ENCODE measurements around the gene TMEM201.

Gene TMEM201

GRCh38 chr1:9639227-9639626 is 50.5 kb downstream of the TMEM201 start:
- TF ChIP-seq CTCF (IDR thresholded peaks at IDR 0.05; ENCODE audit: unreplicated experiment in 3 of 3), result no peak
- Mint-ChIP-seq H3K4me1 (no peaks in the 10 kb centered on the region), H3K36me3 (ENCODE audit: low read depth) (peaks cover 3% of the 10 kb centered on the region), H3K4me3 (no peak overlapping the region), H3K9me3 (peaks cover 5% of the 10 kb centered on the region), H3K27ac (no peak overlapping the region), H3K27me3 (ENCODE audit: low read depth) (peaks cover 20% of the 10 kb centered on the region)

GRCh38 chr1:9643351-9644256 is 54.9 kb downstream of the TMEM201 start:
- Mint-ChIP-seq H3K27me3 (ENCODE audit: low read depth) (peaks cover 27% of the 10 kb centered on the region), H3K4me3 (no peak overlapping the region), H3K36me3 (ENCODE audit: low read depth) (no peaks in the 10 kb centered on the region), H3K9me3 (peaks cover 3% of the 10 kb centered on the region), H3K27ac (no peak overlapping the region), H3K4me1 (peaks cover 3% of the 10 kb centered on the region)
- no peak for TF ChIP-seq CTCF (IDR thresholded peaks at IDR 0.05; ENCODE audit: unreplicated experiment in 3 of 3)

GRCh38 chr1:9646037-9646436 is 57.3 kb downstream of the TMEM201 start:
- H3K36me3 Mint-ChIP-seq (ENCODE audit: low read depth), result no peaks in the 10 kb centered on the region
- no peak overlapping the region for H3K4me3 Mint-ChIP-seq
- no peaks in the 10 kb centered on the region for H3K9me3 Mint-ChIP-seq
- no peak for TF ChIP-seq CTCF (IDR thresholded peaks at IDR 0.05; ENCODE audit: unreplicated experiment in 3 of 3)
- H3K27ac Mint-ChIP-seq, result no peak overlapping the region
- H3K4me1 Mint-ChIP-seq, result peaks cover 8% of the 10 kb centered on the region
- peaks cover 44% of the 10 kb centered on the region for H3K27me3 Mint-ChIP-seq (ENCODE audit: low read depth)

GRCh38 chr1:9648171-9648570 is 59.5 kb downstream of the TMEM201 start:
- H3K4me3 Mint-ChIP-seq, result no peak overlapping the region
- H3K36me3 Mint-ChIP-seq (ENCODE audit: low read depth), result no peaks in the 10 kb centered on the region
- H3K27ac Mint-ChIP-seq, result peak overlapping the region in 2 of 3 experiments; percentile 27 to 28
- no peak for TF ChIP-seq CTCF (IDR thresholded peaks at IDR 0.05; ENCODE audit: unreplicated experiment in 3 of 3)
- H3K27me3 Mint-ChIP-seq (ENCODE audit: low read depth), result peaks cover 58% of the 10 kb centered on the region
- no peaks in the 10 kb centered on the region for H3K9me3 Mint-ChIP-seq
- H3K4me1 Mint-ChIP-seq, result peaks cover 13% of the 10 kb centered on the region

- peaks cover 69% of the 10 kb centered on the region for H3K27me3 Mint-ChIP-seq (ENCODE audit: low read depth)
- H3K9me3 Mint-ChIP-seq, result no peaks in the 10 kb centered on the region
- peaks cover 13% of the 10 kb centered on the region for H3K4me1 Mint-ChIP-seq
- TF ChIP-seq CTCF (IDR thresholded peaks at IDR 0.05; ENCODE audit: unreplicated experiment in 3 of 3), result no peak
- H3K4me3 Mint-ChIP-seq, result peak overlapping the region; percentile 37 to 66 (median 64)
- H3K36me3 Mint-ChIP-seq (ENCODE audit: low read depth), result no peaks in the 10 kb centered on the region
- H3K27ac Mint-ChIP-seq, result no peak overlapping the region
Measured at GRCh38 chr1:9649769-9650168, 61.1 kb downstream of the TMEM201 start.

- H3K4me1 Mint-ChIP-seq, result peaks cover 13% of the 10 kb centered on the region
- no peak overlapping the region for H3K27ac Mint-ChIP-seq
- TF ChIP-seq CTCF (IDR thresholded peaks at IDR 0.05; ENCODE audit: unreplicated experiment in 3 of 3), result no peak
- H3K27me3 Mint-ChIP-seq (ENCODE audit: low read depth), result peaks cover 81% of the 10 kb centered on the region
- H3K9me3 Mint-ChIP-seq, result no peaks in the 10 kb centered on the region
- no peaks in the 10 kb centered on the region for H3K36me3 Mint-ChIP-seq (ENCODE audit: low read depth)
- peak overlapping the region; percentile 84 to 89 (median 88) for H3K4me3 Mint-ChIP-seq
Measured at GRCh38 chr1:9651220-9651564, 62.5 kb downstream of the TMEM201 start.
